RWPE1 (cell line): ENCODE results near the gene ASB1.

Experiments used
- CTCF ChIA-PET: fragments of 350-600 bp; sonication (Branson Sonifier 250); formaldehyde crosslinking; extraction: SDS; loops from one replicate; lab custom pipeline; 2021; lab: Yijun Ruan, JAX
- POLR2A ChIA-PET: fragments of 400-600 bp; formaldehyde crosslinking; extraction: SDS; loops from one replicate; lab custom pipeline; 2020; ENCODE audit warnings: antibody characterized with exemption; ENCODE audit not compliant: low non-redundant PET; lab: Yijun Ruan, JAX
- DNase-seq: peaks from one replicate; pipeline ENCODE4 v3.0.0; 2012; ENCODE audit warnings: low spot score
- H3K27ac ChIP-seq: fragments of 450-650 bp; 2 replicates; pipeline ENCODE4 v1.5.1; 2017
- TF ChIP-seq, protein P1 (sequence below): fragments of 450-650 bp; conservative IDR thresholded peaks from 2 replicates; pipeline ENCODE4 v1.5.1; 2017; ENCODE audit warnings: low read depth, mild to moderate bottlenecking

ASB1 gene

DNA sequence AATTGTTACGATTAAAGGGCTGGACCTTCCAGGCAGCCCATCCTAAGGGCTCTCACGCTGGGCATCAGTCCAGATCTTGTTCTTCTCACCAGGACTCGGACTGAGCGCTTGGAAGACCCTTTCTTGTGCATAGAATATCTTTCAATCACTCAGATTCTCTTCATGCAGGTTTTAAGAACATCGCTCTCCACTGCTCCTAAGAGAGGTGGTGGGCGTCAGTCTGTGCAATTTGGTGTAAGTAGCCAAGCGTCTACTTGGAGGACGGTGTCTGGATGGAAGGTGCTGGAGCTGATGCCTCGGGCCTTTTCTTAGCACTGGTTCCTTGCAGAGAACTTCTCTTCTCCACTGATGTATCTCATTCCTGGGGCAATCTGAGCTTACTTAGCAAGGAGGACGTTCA is 68.7 kb downstream of the ASB1 start:
- POLR2A ChIA-PET: no interaction called here
- no peak overlapping the region for H3K27ac ChIP-seq
- no peak for DNase-seq
- CTCF ChIA-PET: no interaction called here
- TF ChIP-seq, protein P1, sequence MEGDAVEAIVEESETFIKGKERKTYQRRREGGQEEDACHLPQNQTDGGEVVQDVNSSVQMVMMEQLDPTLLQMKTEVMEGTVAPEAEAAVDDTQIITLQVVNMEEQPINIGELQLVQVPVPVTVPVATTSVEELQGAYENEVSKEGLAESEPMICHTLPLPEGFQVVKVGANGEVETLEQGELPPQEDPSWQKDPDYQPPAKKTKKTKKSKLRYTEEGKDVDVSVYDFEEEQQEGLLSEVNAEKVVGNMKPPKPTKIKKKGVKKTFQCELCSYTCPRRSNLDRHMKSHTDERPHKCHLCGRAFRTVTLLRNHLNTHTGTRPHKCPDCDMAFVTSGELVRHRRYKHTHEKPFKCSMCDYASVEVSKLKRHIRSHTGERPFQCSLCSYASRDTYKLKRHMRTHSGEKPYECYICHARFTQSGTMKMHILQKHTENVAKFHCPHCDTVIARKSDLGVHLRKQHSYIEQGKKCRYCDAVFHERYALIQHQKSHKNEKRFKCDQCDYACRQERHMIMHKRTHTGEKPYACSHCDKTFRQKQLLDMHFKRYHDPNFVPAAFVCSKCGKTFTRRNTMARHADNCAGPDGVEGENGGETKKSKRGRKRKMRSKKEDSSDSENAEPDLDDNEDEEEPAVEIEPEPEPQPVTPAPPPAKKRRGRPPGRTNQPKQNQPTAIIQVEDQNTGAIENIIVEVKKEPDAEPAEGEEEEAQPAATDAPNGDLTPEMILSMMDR: no peak

DNA sequence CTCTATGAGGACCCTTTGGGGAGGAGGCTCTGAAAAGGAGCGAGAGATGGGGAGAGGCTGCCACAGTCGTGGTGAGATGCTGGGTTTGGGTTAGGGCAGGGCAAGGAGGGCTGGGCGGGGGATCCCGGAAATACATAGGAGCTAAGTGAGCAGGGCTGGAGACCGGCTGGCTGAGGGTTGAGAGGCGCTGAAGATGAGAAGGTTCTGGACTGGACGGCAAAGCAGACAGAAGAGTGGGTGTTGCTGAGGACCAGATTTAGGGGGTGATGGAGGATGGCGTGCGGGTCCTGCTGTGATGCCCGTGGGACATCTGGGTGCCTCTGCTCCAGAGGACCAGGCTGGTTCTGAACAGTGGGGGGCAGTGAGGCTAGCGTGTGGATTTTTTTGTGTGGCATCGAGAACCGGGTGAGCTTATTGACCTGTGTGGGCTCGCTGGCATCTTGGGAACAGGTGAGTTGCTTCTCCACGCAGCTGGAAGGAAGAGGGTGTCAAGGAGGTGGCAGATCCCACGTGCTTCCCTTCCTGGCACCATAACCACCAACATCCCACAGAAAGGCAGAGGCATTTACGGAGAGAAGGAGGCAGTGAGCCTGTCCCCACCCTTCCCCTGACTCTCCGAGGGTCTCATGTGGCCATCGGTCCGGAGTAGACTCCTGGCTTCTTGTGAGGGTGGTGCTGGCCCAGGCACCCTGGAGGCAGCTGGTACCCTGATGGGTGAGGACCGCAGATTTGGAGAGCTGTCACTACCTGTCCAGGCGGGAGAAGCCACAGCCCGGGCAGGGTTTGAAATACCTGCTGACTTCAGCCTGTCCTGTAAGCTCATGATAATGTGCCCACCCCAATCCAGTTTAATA is 70.3 kb downstream of the ASB1 start:
- POLR2A ChIA-PET: no interaction called here
- H3K27ac ChIP-seq: no peak overlapping the region

DNA sequence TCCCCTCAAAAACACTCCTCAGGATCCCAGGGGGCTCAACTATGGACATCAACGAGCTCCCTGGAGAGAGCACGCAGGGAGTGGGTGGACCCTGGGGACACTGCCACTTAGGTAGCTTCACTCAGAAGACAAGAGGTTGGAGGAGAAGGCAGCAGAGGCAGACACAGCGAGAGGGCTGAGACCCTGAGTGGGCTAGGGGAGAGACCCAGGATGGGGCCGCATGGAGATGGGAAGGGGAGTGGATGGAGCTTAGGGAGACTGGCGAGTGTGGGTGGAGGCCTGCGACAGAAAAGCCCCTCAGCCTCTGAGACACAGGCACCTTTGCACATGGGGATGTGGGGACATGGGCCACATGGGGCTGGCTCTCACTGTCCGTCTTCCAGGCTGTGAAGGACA is 70.9 kb downstream of the ASB1 start:
- H3K27ac ChIP-seq: no peak overlapping the region
- DNase-seq: no peak
- TF ChIP-seq, protein P1: no peak
- CTCF ChIA-PET: interaction anchor here (0.7 kb wide), 1 partner anchor 145 kb away, joined by 3 read pairs; no protein-coding TSS in a partner anchor
- POLR2A ChIA-PET: no interaction called here

More for the DNA sequence above, 70.3 kb downstream of the ASB1 start:
- CTCF ChIA-PET: no interaction called here
- DNase-seq: no peak
- TF ChIP-seq, protein P1: no peak

DNA sequence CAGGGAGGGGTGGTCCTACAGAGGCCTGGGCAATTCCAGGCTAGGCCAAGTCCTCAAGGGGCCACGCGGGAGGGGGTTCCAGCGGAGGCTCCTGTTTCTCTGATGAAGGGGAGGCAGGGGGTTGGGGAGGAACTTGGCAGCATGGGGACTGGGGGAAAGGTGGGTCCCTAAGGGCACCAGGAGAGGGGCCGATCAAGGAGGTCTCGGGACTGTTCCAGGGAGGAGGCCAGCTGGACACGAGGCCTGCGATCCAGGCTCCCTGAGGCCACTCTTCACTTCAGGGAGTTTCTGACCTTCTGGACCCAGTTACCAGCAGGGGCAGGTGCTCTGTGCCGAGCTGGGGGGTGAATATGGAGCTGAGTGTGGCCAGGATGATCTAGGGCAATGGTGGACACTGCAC is 71.5 kb downstream of the ASB1 start:
- POLR2A ChIA-PET: no interaction called here
- H3K27ac ChIP-seq: no peak overlapping the region
- TF ChIP-seq, protein P1: no peak
- no peak for DNase-seq
- CTCF ChIA-PET: interaction anchor here (0.7 kb wide), 1 partner anchor 146 kb away, joined by 3 read pairs; no protein-coding TSS in a partner anchor

DNA sequence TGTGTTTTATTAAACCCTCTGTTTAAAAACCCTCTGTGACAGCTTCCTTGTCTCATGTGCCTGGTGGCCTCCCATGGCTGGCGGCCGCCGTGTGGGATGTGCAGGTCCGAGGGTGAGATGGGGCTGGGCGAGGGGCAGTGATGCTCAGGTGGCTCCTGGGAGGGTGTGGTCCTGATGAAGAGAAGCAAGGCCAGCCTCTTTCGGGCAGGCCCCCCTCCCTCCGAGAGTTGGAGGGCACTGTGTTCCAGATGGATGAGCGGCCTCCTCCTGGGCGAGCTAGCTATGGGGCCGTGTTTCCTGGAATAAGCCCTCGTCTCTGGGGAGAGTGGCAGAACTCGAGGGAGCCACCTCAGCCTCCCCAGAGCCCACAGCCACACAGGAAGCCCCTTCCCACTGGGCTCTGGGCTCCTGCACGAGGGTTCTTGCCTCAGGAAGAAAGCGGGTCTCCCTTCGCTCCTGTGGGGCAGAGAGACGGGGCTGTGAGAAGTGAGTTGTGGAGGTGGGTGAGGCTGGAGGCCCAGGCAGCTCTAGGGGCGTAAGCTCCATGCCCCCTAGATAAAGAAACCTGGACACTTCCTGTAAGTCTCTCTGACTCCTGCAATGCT is 72.1 kb downstream of the ASB1 start:
- TF ChIP-seq, protein P1: no peak
- POLR2A ChIA-PET: no interaction called here
- no peak for DNase-seq
- no peak overlapping the region for H3K27ac ChIP-seq
- CTCF ChIA-PET: interaction anchor here (0.6 kb wide), 1 partner anchor 1281 kb away, joined by 3 read pairs; no protein-coding TSS in a partner anchor

DNA sequence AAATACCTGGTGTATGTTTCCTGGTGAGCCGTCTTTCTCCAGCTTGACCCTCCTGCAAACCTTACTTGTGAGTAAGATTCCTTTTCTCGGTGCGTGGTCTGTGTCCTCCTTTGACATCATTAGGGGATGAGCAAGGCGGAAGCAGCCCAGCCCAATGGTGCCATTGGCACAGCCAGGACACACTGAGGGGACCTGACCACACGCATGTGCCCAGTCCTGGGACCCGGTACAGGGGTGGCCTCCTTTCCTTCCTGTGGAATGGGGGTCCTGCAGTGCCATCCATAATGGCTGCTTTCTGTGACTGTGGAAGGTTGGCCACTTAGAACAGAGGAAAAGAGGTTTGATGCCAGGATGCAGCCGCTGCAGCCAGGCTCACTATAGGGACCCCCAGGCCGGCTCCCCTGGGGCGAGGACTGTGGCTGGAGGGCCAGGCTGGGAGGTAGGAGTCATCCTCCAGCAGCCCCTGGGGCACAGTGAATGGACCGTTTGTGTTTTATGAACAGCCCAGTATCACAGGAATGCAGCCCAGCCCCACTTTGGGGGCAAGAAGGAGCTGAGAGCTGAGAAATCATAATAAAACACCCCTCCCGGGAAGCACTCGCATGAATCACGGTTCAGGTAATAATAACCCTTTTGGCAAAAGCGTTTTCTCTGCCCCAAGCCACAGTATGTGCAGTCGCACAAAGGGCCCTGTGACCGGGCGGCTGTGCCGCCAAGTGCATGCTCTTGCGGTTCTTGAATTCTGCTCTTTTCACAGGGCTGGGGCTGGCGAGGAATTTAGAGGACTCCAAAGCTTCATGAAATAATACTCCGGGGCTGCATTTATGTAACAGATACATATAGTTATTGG is 73.2 kb downstream of the ASB1 start:
- ChIA-PET CTCF (no interaction called here), POLR2A (no interaction called here)
- DNase-seq: no peak
- TF ChIP-seq, protein P1: no peak
- no peak overlapping the region for H3K27ac ChIP-seq
